IPS-18a (cell line): ENCODE results near the gene NR2C1.

Experiments
- H3K27ac ChIP-seq: one replicate; pipeline ENCODE4 v1.5.1; 2013; ENCODE audit warnings: low read length
- H3K27me3 ChIP-seq: one replicate; pipeline ENCODE4 v1.6.1; 2013; ENCODE audit warnings: mild to moderate bottlenecking, low read length; ENCODE audit not compliant: control insufficient read depth, insufficient read depth
- H3K36me3 ChIP-seq: one replicate; pipeline ENCODE4 v1.6.1; 2013; ENCODE audit warnings: low read depth, low read length; ENCODE audit not compliant: control insufficient read depth
- H3K4me1 ChIP-seq: one replicate; pipeline ENCODE4 v1.6.1; 2013; ENCODE audit warnings: low read depth, low read length; ENCODE audit not compliant: control insufficient read depth
- H3K4me3 ChIP-seq: one replicate; pipeline ENCODE4 v1.5.1; 2013; ENCODE audit warnings: low read length
- H3K9ac ChIP-seq: one replicate; pipeline ENCODE4 v1.6.1; 2013; ENCODE audit warnings: mild to moderate bottlenecking, low read length, moderate library complexity
- H3K9me3 ChIP-seq: one replicate; pipeline ENCODE4 v1.6.1; 2013; ENCODE audit warnings: low read depth, low read length; ENCODE audit not compliant: control insufficient read depth

Gene NR2C1

DNA sequence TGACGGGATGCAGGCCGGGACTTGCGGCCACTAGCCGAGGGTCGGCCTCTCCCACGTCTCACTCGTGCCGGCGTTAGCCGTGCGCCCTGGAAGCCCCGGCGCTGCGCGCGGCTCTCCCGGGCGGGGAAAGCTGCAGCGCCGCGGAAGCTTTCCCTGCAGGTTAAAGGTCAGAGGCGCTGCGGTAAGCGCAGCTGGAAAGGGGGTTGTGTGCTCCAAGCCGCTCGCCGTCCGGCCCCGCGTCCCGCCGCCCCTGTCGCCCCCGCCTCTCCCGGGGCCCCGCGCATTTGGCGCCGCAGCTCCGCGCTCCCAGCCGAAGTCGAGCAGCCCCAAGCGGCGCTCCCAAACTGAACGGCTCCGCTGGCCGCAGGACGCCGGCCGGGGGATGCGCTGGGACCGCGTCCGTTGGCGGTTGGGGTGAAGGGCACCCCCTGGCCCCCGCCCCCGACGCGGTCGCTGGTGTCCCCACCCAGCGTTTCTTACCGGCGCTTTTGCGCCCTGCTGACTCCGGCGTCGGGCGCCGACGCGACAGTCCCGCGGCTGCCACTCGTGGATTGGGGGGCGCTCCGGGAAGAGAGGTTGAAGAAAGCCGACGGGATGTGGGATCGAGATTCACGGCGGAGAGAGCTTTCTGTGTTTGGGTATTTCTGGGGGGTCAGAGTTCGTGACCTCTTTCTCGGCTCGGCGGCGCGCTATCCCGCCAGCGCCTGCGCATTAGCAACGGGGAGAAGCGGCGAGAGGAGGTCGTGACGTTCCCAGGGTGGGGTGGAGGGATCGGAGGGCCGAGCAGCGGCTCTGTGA lies at the start of gene NR2C1:
TSS of gene NR2C1 (minus strand) at position 719 of the 798 bp plus-strand sequence. CDS start 6,234 bp downstream, outside the sequence.
- peak within 1 kb of the TSS; percentile 99 for H3K4me3 ChIP-seq
- H3K36me3 ChIP-seq: peaks cover 7% of the 10 kb centered on the region
- peak within 1 kb of the TSS; percentile 86 for H3K9ac ChIP-seq
- H3K27me3 ChIP-seq: no peaks in the 10 kb centered on the region
- H3K27ac ChIP-seq: peak within 1 kb of the TSS; percentile 77
- H3K4me1 ChIP-seq: no peaks in the 10 kb centered on the region
- no peaks in the 10 kb centered on the region for H3K9me3 ChIP-seq

DNA sequence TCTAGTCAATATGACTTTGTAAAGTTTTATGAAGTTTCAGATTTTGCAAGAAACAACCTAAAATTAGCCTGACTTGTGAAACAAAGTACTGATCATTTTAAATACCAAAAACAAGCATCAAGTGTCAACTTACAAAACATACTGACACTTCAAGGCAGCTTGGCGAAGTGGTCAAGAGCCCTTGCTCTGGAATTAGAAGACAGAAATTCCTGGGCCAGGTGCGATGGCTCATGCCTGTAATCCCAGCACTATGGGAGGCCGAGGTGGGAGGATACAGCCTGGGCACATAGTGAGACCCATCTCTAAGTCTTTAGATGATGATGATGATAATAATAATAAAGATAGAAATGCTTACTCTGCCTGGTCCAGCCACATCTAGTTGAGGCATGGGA lies 45.4 kb upstream of the NR2C1 start:
- H3K9ac ChIP-seq: no peak overlapping the region
- peaks cover 19% of the 10 kb centered on the region for H3K4me1 ChIP-seq
- no peaks in the 10 kb centered on the region for H3K27me3 ChIP-seq
- no peaks in the 10 kb centered on the region for H3K36me3 ChIP-seq
- no peak overlapping the region for H3K4me3 ChIP-seq
- no peaks in the 10 kb centered on the region for H3K9me3 ChIP-seq
- no peak overlapping the region for H3K27ac ChIP-seq

DNA sequence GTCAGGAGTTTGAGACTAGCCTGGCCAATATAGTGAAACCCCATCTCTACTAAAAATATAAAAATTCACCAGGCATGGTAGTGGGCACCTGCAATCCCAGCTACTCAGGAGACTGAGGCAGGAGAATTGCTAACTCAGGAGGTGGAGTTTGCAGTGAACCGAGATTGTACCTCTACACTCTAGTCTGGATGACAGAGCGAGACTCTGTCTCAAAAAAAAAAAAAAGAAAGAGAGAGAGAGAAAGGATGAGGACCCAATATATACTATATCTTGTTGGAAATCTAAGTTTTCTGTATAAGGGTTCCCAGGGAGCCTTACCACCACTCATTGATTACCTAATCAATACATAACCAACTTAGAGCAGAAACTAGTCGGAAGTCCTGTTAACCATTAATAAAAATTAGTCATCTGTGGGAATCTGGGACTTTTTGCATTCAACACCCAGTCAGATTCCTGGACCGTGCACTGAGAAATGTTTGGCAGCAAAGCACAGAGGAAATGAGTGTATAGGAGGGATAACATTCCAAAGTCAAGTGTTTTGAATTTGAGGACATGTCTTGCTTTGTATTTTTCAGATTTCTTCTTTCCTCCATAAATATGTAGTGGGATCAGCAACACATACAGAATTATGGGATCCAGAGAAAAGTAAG lies 44.8 kb upstream of the NR2C1 start:
- Histone ChIP-seq H3K27ac (no peak overlapping the region), H3K36me3 (no peaks in the 10 kb centered on the region), H3K9me3 (no peaks in the 10 kb centered on the region), H3K9ac (no peak overlapping the region), H3K4me3 (no peak overlapping the region), H3K4me1 (peaks cover 19% of the 10 kb centered on the region), H3K27me3 (no peaks in the 10 kb centered on the region)

GRCh38 chr12:95117178-95117599 lies 43.8 kb upstream of the NR2C1 start:
- H3K9ac ChIP-seq: no peak overlapping the region
- peaks cover 19% of the 10 kb centered on the region for H3K4me1 ChIP-seq
- peaks cover 7% of the 10 kb centered on the region for H3K36me3 ChIP-seq
- H3K27me3 ChIP-seq: no peaks in the 10 kb centered on the region
- no peak overlapping the region for H3K27ac ChIP-seq
- no peak overlapping the region for H3K4me3 ChIP-seq
- H3K9me3 ChIP-seq: no peaks in the 10 kb centered on the region

GRCh38 chr12:95116773-95117172 lies 43.4 kb upstream of the NR2C1 start:
- Histone ChIP-seq H3K4me1 (peaks cover 19% of the 10 kb centered on the region), H3K4me3 (no peak overlapping the region), H3K9ac (no peak overlapping the region), H3K27me3 (no peaks in the 10 kb centered on the region), H3K27ac (no peak overlapping the region), H3K9me3 (no peaks in the 10 kb centered on the region), H3K36me3 (peaks cover 7% of the 10 kb centered on the region)

- Histone ChIP-seq H3K27ac (no peak overlapping the region), H3K4me1 (peaks cover 19% of the 10 kb centered on the region), H3K4me3 (no peak overlapping the region), H3K9ac (no peak overlapping the region), H3K9me3 (no peaks in the 10 kb centered on the region), H3K36me3 (peaks cover 10% of the 10 kb centered on the region), H3K27me3 (no peaks in the 10 kb centered on the region)
Observed at GRCh38 chr12:95116341-95116740, 42.9 kb upstream of the NR2C1 start.

GRCh38 chr12:95115641-95116040 lies 42.2 kb upstream of the NR2C1 start:
- Histone ChIP-seq H3K4me1 (peaks cover 19% of the 10 kb centered on the region), H3K27ac (no peak overlapping the region), H3K27me3 (no peaks in the 10 kb centered on the region), H3K9ac (no peak overlapping the region), H3K36me3 (peaks cover 14% of the 10 kb centered on the region), H3K4me3 (no peak overlapping the region), H3K9me3 (no peaks in the 10 kb centered on the region)

DNA sequence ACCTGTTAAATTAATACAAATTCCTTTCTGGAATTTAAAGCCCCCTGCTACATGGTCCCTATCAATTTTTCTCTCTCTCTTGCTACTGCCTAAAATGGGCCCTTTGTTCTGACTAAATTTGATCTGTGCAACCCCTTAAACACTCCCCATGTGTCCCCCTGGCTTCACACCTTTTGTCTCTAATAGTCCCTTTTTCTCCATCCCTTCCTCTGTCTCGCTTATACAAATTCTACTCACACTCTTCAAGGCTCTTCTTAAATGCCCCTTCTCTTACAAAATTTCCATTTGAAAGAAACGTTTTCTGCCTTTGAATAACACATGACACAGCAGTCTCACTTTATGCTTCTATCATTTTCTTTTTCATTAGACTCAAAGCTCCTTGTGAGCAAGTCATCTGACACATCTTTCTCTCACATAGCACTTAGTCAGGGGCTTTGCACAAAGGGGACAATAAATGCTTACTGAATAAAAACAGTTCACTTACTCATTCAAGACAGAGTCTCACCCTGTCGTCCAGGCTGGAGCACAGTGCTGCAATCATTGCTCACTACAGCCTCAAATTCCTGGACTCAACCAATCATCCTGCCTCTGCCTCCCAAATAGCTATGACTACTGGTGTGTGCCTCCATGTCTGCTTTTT lies 41.5 kb upstream of the NR2C1 start:
- no peaks in the 10 kb centered on the region for H3K9me3 ChIP-seq
- H3K9ac ChIP-seq: no peak overlapping the region
- peak overlapping the region; percentile 43 for H3K27ac ChIP-seq
- H3K4me3 ChIP-seq: no peak overlapping the region
- H3K36me3 ChIP-seq: peaks cover 14% of the 10 kb centered on the region
- H3K4me1 ChIP-seq: peaks cover 19% of the 10 kb centered on the region
- H3K27me3 ChIP-seq: no peaks in the 10 kb centered on the region

GRCh38 chr12:95107362-95107761 lies 33.9 kb upstream of the NR2C1 start:
- Histone ChIP-seq H3K4me1 (no peaks in the 10 kb centered on the region), H3K36me3 (peaks cover 58% of the 10 kb centered on the region)

GRCh38 chr12:95105540-95105939 lies 32.1 kb upstream of the NR2C1 start:
- Histone ChIP-seq H3K27ac (no peak overlapping the region), H3K36me3 (peaks cover 52% of the 10 kb centered on the region)

More at GRCh38 chr12:95107362-95107761, 33.9 kb upstream of the NR2C1 start:
- Histone ChIP-seq H3K4me3 (no peak overlapping the region), H3K27me3 (no peaks in the 10 kb centered on the region), H3K27ac (no peak overlapping the region), H3K9ac (no peak overlapping the region), H3K9me3 (no peaks in the 10 kb centered on the region)

GRCh38 chr12:95104919-95105452 lies 31.6 kb upstream of the NR2C1 start:
- H3K36me3 ChIP-seq: peaks cover 52% of the 10 kb centered on the region
- no peak overlapping the region for H3K9ac ChIP-seq
- H3K4me1 ChIP-seq: no peaks in the 10 kb centered on the region
- H3K27ac ChIP-seq: no peak overlapping the region
- no peak overlapping the region for H3K4me3 ChIP-seq
- no peaks in the 10 kb centered on the region for H3K9me3 ChIP-seq
- H3K27me3 ChIP-seq: no peaks in the 10 kb centered on the region

More at GRCh38 chr12:95105540-95105939, 32.1 kb upstream of the NR2C1 start:
- Histone ChIP-seq H3K4me1 (no peaks in the 10 kb centered on the region), H3K27me3 (no peaks in the 10 kb centered on the region), H3K9me3 (no peaks in the 10 kb centered on the region), H3K9ac (no peak overlapping the region), H3K4me3 (no peak overlapping the region)
